OCI-LY7 (cell line): ENCODE data around the gene HUNK.

ENCODE experiments used
- CTCF ChIP-seq: fragments of 200-600 bp; sonication (generic); conservative IDR thresholded peaks from 2 replicates; pipeline ENCODE4 v1.5.1; 2014; ENCODE audit warnings: mild to moderate bottlenecking, antibody characterized with exemption, low read length, moderate library complexity, mixed read lengths
- EZH2phosphoT487 ChIP-seq: fragments of 200-600 bp; sonication (generic); IDR thresholded peaks from 2 replicates; pipeline ENCODE4 v1.6.1; 2018; ENCODE audit warnings: low read depth, borderline replicate concordance, mild to moderate bottlenecking, mixed run types, antibody characterized with exemption, low read length, moderate library complexity, mixed read lengths

GRCh38 chr21:31928656-31929055 lies 55.8 kb downstream of the HUNK start:
- no peak for TF ChIP-seq CTCF
- TF ChIP-seq EZH2phosphoT487 = no peak
